ENCODE data around the gene NLRP12.

DNA sequence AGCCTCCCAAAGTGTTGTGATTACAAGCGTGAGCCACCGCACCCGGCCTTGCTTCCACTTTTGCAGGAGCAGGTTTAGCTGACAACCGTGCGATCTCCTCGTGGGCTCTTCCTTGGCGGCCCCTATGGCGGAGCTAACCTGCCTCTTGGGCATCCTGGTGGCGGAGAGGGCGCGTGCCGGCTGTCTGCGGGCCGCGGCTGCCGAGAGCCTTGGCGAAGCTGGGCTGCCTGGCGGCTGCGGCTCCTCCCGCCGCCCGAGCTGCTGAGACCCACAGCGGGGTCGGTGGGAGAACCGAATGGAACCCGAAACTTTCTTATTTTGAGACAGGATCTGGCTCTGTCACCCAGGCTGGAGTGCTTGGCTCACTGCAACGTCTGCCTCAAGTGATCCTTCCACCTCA, 55.7 kb downstream of the NLRP12 start:
- no peak for TF ChIP-seq JUNB (IDR thresholded peaks at IDR 0.05)
- TF ChIP-seq, protein P1, sequence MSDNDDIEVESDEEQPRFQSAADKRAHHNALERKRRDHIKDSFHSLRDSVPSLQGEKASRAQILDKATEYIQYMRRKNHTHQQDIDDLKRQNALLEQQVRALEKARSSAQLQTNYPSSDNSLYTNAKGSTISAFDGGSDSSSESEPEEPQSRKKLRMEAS (IDR thresholded peaks at IDR 0.05): no peak
- TF ChIP-seq ESRRA (IDR thresholded peaks at IDR 0.05; ENCODE audit: borderline replicate concordance, low read length): no peak
